ENCODE results near the gene NXNL2.

The NXNL2 gene

DNA sequence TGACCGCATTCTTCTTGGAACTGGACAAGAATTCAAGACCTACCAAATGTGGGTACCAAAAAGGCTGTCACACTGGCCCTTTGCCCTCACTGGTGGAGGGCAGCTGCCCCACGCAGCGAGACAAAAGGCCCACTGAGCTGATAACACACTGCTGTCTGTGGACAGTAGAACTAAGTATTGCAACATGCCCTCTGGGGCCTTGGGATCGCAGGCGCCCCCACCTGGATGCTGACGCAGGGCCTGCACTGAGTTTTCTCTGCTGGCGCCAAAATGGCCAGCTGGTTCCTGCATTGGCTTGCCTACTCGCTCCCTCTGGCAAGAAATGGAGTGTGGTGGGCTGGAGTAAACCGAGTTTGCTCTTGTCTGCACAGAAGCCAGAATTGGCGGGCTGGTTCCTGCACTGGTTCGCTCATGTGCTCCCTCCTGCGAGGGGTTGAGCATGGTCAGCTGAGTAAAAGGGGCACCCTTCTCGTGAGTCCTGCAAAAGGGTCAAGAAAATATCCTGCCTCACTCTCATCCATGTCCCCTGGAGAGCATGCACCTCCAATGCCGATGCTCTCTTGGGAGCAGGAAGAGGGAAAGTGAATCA lies 55.7 kb downstream of the NXNL2 start:
- no peak; the same call in 2 of the 3 replicates for ATAC-seq

DNA sequence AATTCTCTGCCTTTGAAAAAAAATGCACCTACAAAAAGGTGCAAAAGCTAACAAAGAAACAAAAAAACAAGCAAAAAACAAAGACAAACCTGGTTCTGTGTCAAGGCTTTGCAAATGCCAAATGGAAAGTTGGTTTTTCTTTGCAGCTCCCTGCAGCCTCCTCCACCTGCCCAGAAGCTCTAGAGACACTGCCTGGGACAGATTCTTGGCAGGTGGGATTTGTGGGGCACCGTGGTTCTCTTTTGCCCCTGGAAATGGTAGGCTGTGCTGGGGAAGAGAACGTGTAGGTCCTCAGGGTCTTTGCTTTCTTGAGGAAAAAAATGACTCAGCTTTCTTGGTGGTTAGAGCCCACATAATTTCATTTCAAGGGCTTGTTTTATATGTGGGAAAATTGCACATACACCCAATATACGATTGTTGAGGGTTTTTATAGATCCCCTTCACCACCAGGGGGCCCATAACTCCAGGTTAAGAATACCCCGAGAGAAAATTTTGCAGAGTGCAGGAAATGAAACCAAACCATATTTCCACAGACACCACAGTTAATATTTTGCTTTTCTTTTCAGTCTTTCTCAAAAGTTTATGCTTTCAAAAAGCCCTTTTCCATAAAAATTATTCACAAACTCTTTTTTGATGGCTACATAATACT lies 58.7 kb downstream of the NXNL2 start:
- peak; percentile 91 for ATAC-seq

More for the DNA sequence above, 55.7 kb downstream of the NXNL2 start:
- TF ChIP-seq, protein P1, sequence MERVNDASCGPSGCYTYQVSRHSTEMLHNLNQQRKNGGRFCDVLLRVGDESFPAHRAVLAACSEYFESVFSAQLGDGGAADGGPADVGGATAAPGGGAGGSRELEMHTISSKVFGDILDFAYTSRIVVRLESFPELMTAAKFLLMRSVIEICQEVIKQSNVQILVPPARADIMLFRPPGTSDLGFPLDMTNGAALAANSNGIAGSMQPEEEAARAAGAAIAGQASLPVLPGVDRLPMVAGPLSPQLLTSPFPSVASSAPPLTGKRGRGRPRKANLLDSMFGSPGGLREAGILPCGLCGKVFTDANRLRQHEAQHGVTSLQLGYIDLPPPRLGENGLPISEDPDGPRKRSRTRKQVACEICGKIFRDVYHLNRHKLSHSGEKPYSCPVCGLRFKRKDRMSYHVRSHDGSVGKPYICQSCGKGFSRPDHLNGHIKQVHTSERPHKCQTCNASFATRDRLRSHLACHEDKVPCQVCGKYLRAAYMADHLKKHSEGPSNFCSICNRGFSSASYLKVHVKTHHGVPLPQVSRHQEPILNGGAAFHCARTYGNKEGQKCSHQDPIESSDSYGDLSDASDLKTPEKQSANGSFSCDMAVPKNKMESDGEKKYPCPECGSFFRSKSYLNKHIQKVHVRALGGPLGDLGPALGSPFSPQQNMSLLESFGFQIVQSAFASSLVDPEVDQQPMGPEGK (CRISPR knock-in tag; IDR thresholded peaks at IDR 0.05; ENCODE audit: borderline replicate concordance) = no peak
- TF ChIP-seq GLIS3 (CRISPR knock-in tag; IDR thresholded peaks at IDR 0.05) = no peak
- no peak for TF ChIP-seq ZFP3 (CRISPR knock-in tag; IDR thresholded peaks at IDR 0.05)
- TF ChIP-seq, protein P2, sequence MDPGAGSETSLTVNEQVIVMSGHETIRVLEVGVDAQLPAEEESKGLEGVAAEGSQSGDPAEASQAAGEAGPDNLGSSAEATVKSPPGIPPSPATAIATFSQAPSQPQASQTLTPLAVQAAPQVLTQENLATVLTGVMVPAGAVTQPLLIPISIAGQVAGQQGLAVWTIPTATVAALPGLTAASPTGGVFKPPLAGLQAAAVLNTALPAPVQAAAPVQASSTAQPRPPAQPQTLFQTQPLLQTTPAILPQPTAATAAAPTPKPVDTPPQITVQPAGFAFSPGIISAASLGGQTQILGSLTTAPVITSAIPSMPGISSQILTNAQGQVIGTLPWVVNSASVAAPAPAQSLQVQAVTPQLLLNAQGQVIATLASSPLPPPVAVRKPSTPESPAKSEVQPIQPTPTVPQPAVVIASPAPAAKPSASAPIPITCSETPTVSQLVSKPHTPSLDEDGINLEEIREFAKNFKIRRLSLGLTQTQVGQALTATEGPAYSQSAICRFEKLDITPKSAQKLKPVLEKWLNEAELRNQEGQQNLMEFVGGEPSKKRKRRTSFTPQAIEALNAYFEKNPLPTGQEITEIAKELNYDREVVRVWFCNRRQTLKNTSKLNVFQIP (CRISPR knock-in tag; IDR thresholded peaks at IDR 0.05; ENCODE audit: borderline replicate concordance, low read depth) = no peak
- no peak for TF ChIP-seq TCF4 (CRISPR knock-in tag; IDR thresholded peaks at IDR 0.05; ENCODE audit: borderline replicate concordance)
- TF ChIP-seq ISL1 (CRISPR knock-in tag; IDR thresholded peaks at IDR 0.05) = no peak
- TF ChIP-seq ZNF565 (CRISPR knock-in tag; conservative IDR thresholded peaks at IDR 0.05; ENCODE audit: low read depth) = no peak
- TF ChIP-seq BACH2 (CRISPR knock-in tag; IDR thresholded peaks at IDR 0.05; ENCODE audit: borderline replicate concordance) = no peak
- no peak for TF ChIP-seq RARB (CRISPR knock-in tag; IDR thresholded peaks at IDR 0.05)
- no peak for TF ChIP-seq PPARA (CRISPR knock-in tag; IDR thresholded peaks at IDR 0.05; ENCODE audit: borderline replicate concordance)

More for the DNA sequence above, 58.7 kb downstream of the NXNL2 start:
- TF ChIP-seq, protein P1 (CRISPR knock-in tag; IDR thresholded peaks at IDR 0.05; ENCODE audit: borderline replicate concordance) = no peak
- no peak for TF ChIP-seq OSR1 (CRISPR knock-in tag; IDR thresholded peaks at IDR 0.05)
- TF ChIP-seq PPARA (CRISPR knock-in tag; IDR thresholded peaks at IDR 0.05; ENCODE audit: borderline replicate concordance) = no peak
- TF ChIP-seq, protein P3, sequence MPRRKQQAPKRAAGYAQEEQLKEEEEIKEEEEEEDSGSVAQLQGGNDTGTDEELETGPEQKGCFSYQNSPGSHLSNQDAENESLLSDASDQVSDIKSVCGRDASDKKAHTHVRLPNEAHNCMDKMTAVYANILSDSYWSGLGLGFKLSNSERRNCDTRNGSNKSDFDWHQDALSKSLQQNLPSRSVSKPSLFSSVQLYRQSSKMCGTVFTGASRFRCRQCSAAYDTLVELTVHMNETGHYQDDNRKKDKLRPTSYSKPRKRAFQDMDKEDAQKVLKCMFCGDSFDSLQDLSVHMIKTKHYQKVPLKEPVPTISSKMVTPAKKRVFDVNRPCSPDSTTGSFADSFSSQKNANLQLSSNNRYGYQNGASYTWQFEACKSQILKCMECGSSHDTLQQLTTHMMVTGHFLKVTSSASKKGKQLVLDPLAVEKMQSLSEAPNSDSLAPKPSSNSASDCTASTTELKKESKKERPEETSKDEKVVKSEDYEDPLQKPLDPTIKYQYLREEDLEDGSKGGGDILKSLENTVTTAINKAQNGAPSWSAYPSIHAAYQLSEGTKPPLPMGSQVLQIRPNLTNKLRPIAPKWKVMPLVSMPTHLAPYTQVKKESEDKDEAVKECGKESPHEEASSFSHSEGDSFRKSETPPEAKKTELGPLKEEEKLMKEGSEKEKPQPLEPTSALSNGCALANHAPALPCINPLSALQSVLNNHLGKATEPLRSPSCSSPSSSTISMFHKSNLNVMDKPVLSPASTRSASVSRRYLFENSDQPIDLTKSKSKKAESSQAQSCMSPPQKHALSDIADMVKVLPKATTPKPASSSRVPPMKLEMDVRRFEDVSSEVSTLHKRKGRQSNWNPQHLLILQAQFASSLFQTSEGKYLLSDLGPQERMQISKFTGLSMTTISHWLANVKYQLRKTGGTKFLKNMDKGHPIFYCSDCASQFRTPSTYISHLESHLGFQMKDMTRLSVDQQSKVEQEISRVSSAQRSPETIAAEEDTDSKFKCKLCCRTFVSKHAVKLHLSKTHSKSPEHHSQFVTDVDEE (CRISPR knock-in tag; IDR thresholded peaks at IDR 0.05) = no peak
- no peak for TF ChIP-seq TOX (CRISPR knock-in tag; IDR thresholded peaks at IDR 0.05; ENCODE audit: borderline replicate concordance)
- TF ChIP-seq ZNF70 (CRISPR knock-in tag; IDR thresholded peaks at IDR 0.05) = no peak
- no peak for TF ChIP-seq GLIS3 (CRISPR knock-in tag; IDR thresholded peaks at IDR 0.05)
- no peak for TF ChIP-seq ZNF8 (CRISPR knock-in tag; IDR thresholded peaks at IDR 0.05)
- no peak for TF ChIP-seq ISL1 (CRISPR knock-in tag; IDR thresholded peaks at IDR 0.05)
- no peak for TF ChIP-seq SNAI2 (CRISPR knock-in tag; IDR thresholded peaks at IDR 0.05)
- TF ChIP-seq, protein P4, sequence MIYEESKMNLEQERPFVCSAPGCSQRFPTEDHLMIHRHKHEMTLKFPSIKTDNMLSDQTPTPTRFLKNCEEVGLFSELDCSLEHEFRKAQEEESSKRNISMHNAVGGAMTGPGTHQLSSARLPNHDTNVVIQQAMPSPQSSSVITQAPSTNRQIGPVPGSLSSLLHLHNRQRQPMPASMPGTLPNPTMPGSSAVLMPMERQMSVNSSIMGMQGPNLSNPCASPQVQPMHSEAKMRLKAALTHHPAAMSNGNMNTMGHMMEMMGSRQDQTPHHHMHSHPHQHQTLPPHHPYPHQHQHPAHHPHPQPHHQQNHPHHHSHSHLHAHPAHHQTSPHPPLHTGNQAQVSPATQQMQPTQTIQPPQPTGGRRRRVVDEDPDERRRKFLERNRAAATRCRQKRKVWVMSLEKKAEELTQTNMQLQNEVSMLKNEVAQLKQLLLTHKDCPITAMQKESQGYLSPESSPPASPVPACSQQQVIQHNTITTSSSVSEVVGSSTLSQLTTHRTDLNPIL (CRISPR knock-in tag; IDR thresholded peaks at IDR 0.05; ENCODE audit: low read depth) = no peak
- no peak for TF ChIP-seq BACH2 (CRISPR knock-in tag; IDR thresholded peaks at IDR 0.05; ENCODE audit: borderline replicate concordance)
- no peak for TF ChIP-seq TCF4 (CRISPR knock-in tag; IDR thresholded peaks at IDR 0.05; ENCODE audit: borderline replicate concordance)
